IMR-90 (cell line): ENCODE measurements around the gene ADCY9. TPM values are rescaled to one million over a fixed set of nuclear protein-coding genes. Genes with fewer than 3 reads are reported as not detected.

Experiments
- ATAC-seq: fragments of 200-7000 bp; cut with Tn5 transposase; 2 replicates; pipeline ENCODE4 v1.9.1; 2020; ENCODE audit warnings: low read depth, mild to moderate bottlenecking, moderate library complexity
- BruUV-seq: library from RNA; stranded (reverse); fragments of 400-500 nt; replicated peaks from 2 replicates; lab custom pipeline; 2021; lab: Mats Ljungman, UMichigan
- CTCF ChIA-PET: fragments of 300-600 bp; formaldehyde crosslinking; extraction: SDS; loops from one replicate; lab custom pipeline; 2021; ENCODE audit warnings: antibody characterized with exemption; lab: Yijun Ruan, JAX
- POLR2A ChIA-PET: fragments of 300-600 bp; sonication (Branson Sonifier 250); formaldehyde crosslinking; loops from one replicate; lab custom pipeline; 2022; ENCODE audit warnings: antibody characterized with exemption; ENCODE audit not compliant: unreplicated experiment; lab: Charles Lee
- DNase-seq: peaks from one replicate; pipeline ENCODE4 v3.0.0; 2013
- H2AFZ ChIP-seq: replicated peaks from 2 replicates; pipeline ENCODE3; 2013; ENCODE audit warnings: low read length, mild to moderate bottlenecking; ENCODE audit not compliant: poor library complexity
- H2AK5ac ChIP-seq: 2 replicates; pipeline ENCODE4 v1.6.1; 2013; ENCODE audit warnings: low read depth, low read length, inconsistent platforms
- H2AK9ac ChIP-seq: replicated peaks from 2 replicates; pipeline ENCODE3; 2013; ENCODE audit warnings: mild to moderate bottlenecking, low read depth, low read length, moderate library complexity; ENCODE audit not compliant: poor library complexity
- H2BK120ac ChIP-seq: 2 replicates; pipeline ENCODE4 v1.6.1; 2013; ENCODE audit warnings: low read depth, low read length, inconsistent platforms
- H2BK15ac ChIP-seq: 3 replicates; pipeline ENCODE4 v1.6.1; 2013; ENCODE audit warnings: low read depth, low read length, inconsistent platforms
- H2BK20ac ChIP-seq: 2 replicates; pipeline ENCODE4 v1.6.1; 2013; ENCODE audit warnings: low read depth, mild to moderate bottlenecking, inconsistent platforms, low read length, moderate library complexity
- H2BK5ac ChIP-seq: 2 replicates; pipeline ENCODE4 v1.6.1; 2013; ENCODE audit warnings: mild to moderate bottlenecking, low read depth, low read length, inconsistent platforms; ENCODE audit not compliant: poor library complexity, severe bottlenecking
- H3K14ac ChIP-seq: replicated peaks from 2 replicates; pipeline ENCODE4 v1.6.1; 2013; ENCODE audit warnings: low read depth, low read length, inconsistent platforms
- H3K18ac ChIP-seq: 2 replicates; pipeline ENCODE4 v1.6.1; 2013; ENCODE audit warnings: low read depth, low read length, control low read depth
- H3K23ac ChIP-seq: 2 replicates; pipeline ENCODE4 v1.6.1; 2013; ENCODE audit warnings: low read depth, low read length, inconsistent platforms
- H3K27ac ChIP-seq: 2 replicates; pipeline ENCODE4 v1.5.1; 2013; ENCODE audit warnings: mild to moderate bottlenecking, control low read depth, low read length; ENCODE audit not compliant: insufficient read depth
- H3K27me3 ChIP-seq: 2 replicates; pipeline ENCODE4 v1.6.1; 2013; ENCODE audit warnings: low read length; ENCODE audit not compliant: control insufficient read depth, insufficient read depth
- H3K36me3 ChIP-seq: 2 replicates; pipeline ENCODE4 v1.6.1; 2013; ENCODE audit warnings: low read length, mixed read lengths; ENCODE audit not compliant: control insufficient read depth, insufficient read depth
- H3K4ac ChIP-seq: 2 replicates; pipeline ENCODE4 v1.6.1; 2013; ENCODE audit warnings: low read depth, low read length, inconsistent platforms
- H3K4me1 ChIP-seq: 2 replicates; pipeline ENCODE4 v1.6.1; 2013; ENCODE audit warnings: low read length, mixed read lengths; ENCODE audit not compliant: control insufficient read depth, insufficient read depth
- H3K4me2 ChIP-seq: 2 replicates; pipeline ENCODE4 v1.6.1; 2013; ENCODE audit warnings: low read depth, mild to moderate bottlenecking, control low read depth, low read length, moderate library complexity
- H3K4me3 ChIP-seq: 2 replicates; pipeline ENCODE4 v1.5.1; 2013; ENCODE audit warnings: low read depth, mild to moderate bottlenecking, control low read depth, low read length, moderate library complexity; ENCODE audit not compliant: insufficient read depth
- H3K56ac ChIP-seq: 2 replicates; pipeline ENCODE4 v1.6.1; 2013; ENCODE audit warnings: low read length, inconsistent platforms; ENCODE audit not compliant: insufficient read depth; ENCODE audit errors: extremely low read depth
- H3K79me1 ChIP-seq, 2 experiments: 2 replicates each; pipeline ENCODE4 v1.6.1; 2013; ENCODE audit warnings: low read length in 2 of 2, inconsistent platforms in 1 of 2, low read depth in 1 of 2
- H3K9ac ChIP-seq: 2 replicates; pipeline ENCODE4 v1.6.1; 2013; ENCODE audit warnings: low read depth, low read length, control low read depth
- H3K9me1 ChIP-seq: 2 replicates; pipeline ENCODE4 v1.6.1; 2013; ENCODE audit warnings: low read length, inconsistent platforms; ENCODE audit not compliant: insufficient read depth
- H3K9me3 ChIP-seq: 2 replicates; pipeline ENCODE4 v1.6.1; 2013; ENCODE audit warnings: low read length; ENCODE audit not compliant: control insufficient read depth, insufficient read depth
- H4K20me1 ChIP-seq: 2 replicates; pipeline ENCODE4 v1.6.1; 2013; ENCODE audit warnings: low read length, inconsistent platforms; ENCODE audit not compliant: insufficient read depth
- H4K5ac ChIP-seq: 2 replicates; pipeline ENCODE4 v1.6.1; 2013; ENCODE audit warnings: mild to moderate bottlenecking, low read depth, low read length, control low read depth
- H4K8ac ChIP-seq, 2 experiments: 2 replicates each; pipeline ENCODE4 v1.6.1; 2013; ENCODE audit warnings: low read depth in 2 of 2, low read length in 2 of 2, control low read depth in 1 of 2, inconsistent platforms in 1 of 2
- H4K91ac ChIP-seq: 2 replicates; pipeline ENCODE4 v1.6.1; 2013; ENCODE audit warnings: low read depth, low read length, inconsistent platforms; ENCODE audit not compliant: insufficient read depth
- BHLHE40 ChIP-seq: fragments of 150-350 bp; IDR thresholded peaks from 2 replicates; pipeline ENCODE4 v1.6.1; 2016; ENCODE audit warnings: mild to moderate bottlenecking, low read depth, low read length
- CEBPB ChIP-seq: IDR thresholded peaks from 2 replicates; pipeline ENCODE4 v1.6.1; 2012; ENCODE audit warnings: low read depth, low read length, improper control_type of control experiment
- CHD1 ChIP-seq: IDR thresholded peaks from 2 replicates; pipeline ENCODE4 v1.6.1; 2012; ENCODE audit warnings: low read depth, low read length, improper control_type of control experiment
- CTCF ChIP-seq: conservative IDR thresholded peaks from 2 replicates; pipeline ENCODE4 v1.5.1; 2012; ENCODE audit warnings: mild to moderate bottlenecking, low read depth, low read length, improper control_type of control experiment
- ELK1 ChIP-seq: fragments of 150-350 bp; IDR thresholded peaks from 2 replicates; pipeline ENCODE4 v1.6.1; 2016; ENCODE audit warnings: low read depth, mild to moderate bottlenecking, low read length, moderate library complexity, borderline replicate concordance
- FOS ChIP-seq: fragments of 150-350 bp; IDR thresholded peaks from 2 replicates; pipeline ENCODE4 v1.6.1; 2016; ENCODE audit warnings: low read depth, low read length
- MAFK ChIP-seq: IDR thresholded peaks from 2 replicates; pipeline ENCODE4 v1.6.1; 2012; ENCODE audit warnings: low read depth, low read length, improper control_type of control experiment
- MAZ ChIP-seq: IDR thresholded peaks from 2 replicates; pipeline ENCODE4 v1.6.1; 2012; ENCODE audit warnings: low read depth, mild to moderate bottlenecking, low read length, improper control_type of control experiment, moderate library complexity, borderline replicate concordance
- MXI1 ChIP-seq: IDR thresholded peaks from 2 replicates; pipeline ENCODE4 v1.6.1; 2012; ENCODE audit warnings: low read depth, mild to moderate bottlenecking, low read length, moderate library complexity, borderline replicate concordance
- NFE2L2 ChIP-seq: fragments of 150-350 bp; IDR thresholded peaks from 2 replicates; pipeline ENCODE4 v1.6.1; 2016; ENCODE audit warnings: low read depth, mild to moderate bottlenecking, low read length
- POLR2A ChIP-seq: IDR thresholded peaks from 2 replicates; pipeline ENCODE4 v1.6.1; 2012; ENCODE audit warnings: mild to moderate bottlenecking, low read depth, low read length
- RAD21 ChIP-seq: IDR thresholded peaks from 2 replicates; pipeline ENCODE4 v1.6.1; 2012; ENCODE audit warnings: low read length, improper control_type of control experiment
- RCOR1 ChIP-seq: IDR thresholded peaks from 2 replicates; pipeline ENCODE4 v1.6.1; 2012; ENCODE audit warnings: mild to moderate bottlenecking, low read length, improper control_type of control experiment; ENCODE audit not compliant: insufficient replicate concordance
- RFX5 ChIP-seq: IDR thresholded peaks from 2 replicates; pipeline ENCODE4 v1.8.0; 2012; ENCODE audit warnings: low read depth, mild to moderate bottlenecking, low read length, moderate library complexity
- SMC3 ChIP-seq: fragments of 150-350 bp; IDR thresholded peaks from 2 replicates; pipeline ENCODE4 v1.6.1; 2016; ENCODE audit warnings: low read depth, mild to moderate bottlenecking, antibody characterized with exemption, low read length, moderate library complexity
- USF2 ChIP-seq: fragments of 150-350 bp; IDR thresholded peaks from 2 replicates; pipeline ENCODE4 v1.6.1; 2017; ENCODE audit warnings: mild to moderate bottlenecking, antibody characterized with exemption, low read length, low read depth
- WGBS, 2 experiments: methylation state at CpG; one replicate each; pipeline versions ENCODE4 v1.1.5 to v1.1.7; 2013; ENCODE audit warnings: missing lambda C conversion rate in 2 of 2; ENCODE audit not compliant: insufficient read length in 1 of 2; ENCODE audit errors: extremely low coverage in 2 of 2; 5-methylcytosine and 5-hydroxymethylcytosine counted together
- dilution Hi-C: fragments of 300-500 bp; cut with HindIII; formaldehyde crosslinking; loops from one replicate; pipeline ENCODE4 v1.14.3; 2018; ENCODE audit warnings: low sequenced_read_pairs; ENCODE audit not compliant: unreplicated experiment
- in situ Hi-C: fragments of 300-500 bp; cut with MboI; formaldehyde crosslinking; loops from 3 replicates; pipeline ENCODE4 v1.14.3; 2019; ENCODE audit warnings: low sequenced_read_pairs, inconsistent platforms, mixed read lengths
- intact Hi-C: fragments of 100-400 bp; cut with micrococcal nuclease; formaldehyde crosslinking; loops from 2 replicates; pipeline ENCODE4 v1.10.0; 2022
- polyA plus RNA-seq, 3 experiments: library from polyadenylated mRNA; depleted of rRNA; stranded (reverse); fragments of >200 nt; gene quantifications; 2 replicates each; pipeline ENCODE4 v1.2.3, GENCODE V29; 2012; ENCODE audit warnings: low replicate concordance in 1 of 3
- total RNA-seq: library from RNA; depleted of rRNA; stranded (reverse); fragments of >200 nt; gene quantifications from 2 replicates; pipeline ENCODE4 v1.2.3, GENCODE V29; 2012

Gene ADCY9
- total and polyA plus RNA-seq, 2 of the 4 experiments (the other 2 are of a cell fraction): 5.4 to 12.5 TPM

GRCh38 chr16:4103745-4104144 lies 12.5 kb downstream of the ADCY9 start:
- H3K79me1 ChIP-seq: peaks cover 26 to 82% of the 10 kb centered on the region in 2 experiments
- no peak overlapping the region for H3K14ac ChIP-seq
- H3K9me3 ChIP-seq: no peaks in the 10 kb centered on the region
- ChIA-PET POLR2A (no interaction called here), CTCF (no interaction called here)
- H3K4me3 ChIP-seq: no peak overlapping the region
- H3K27me3 ChIP-seq: no peaks in the 10 kb centered on the region
- H3K4me2 ChIP-seq: no peak overlapping the region
- peaks cover 12% of the 10 kb centered on the region for H3K9me1 ChIP-seq
- TF ChIP-seq NFE2L2 (no peak), BHLHE40 (no peak), CHD1 (no peak), MXI1 (no peak), RCOR1 (no peak), RAD21 (no peak), MAFK (no peak), SMC3 (no peak), MAZ (no peak), USF2 (no peak), CEBPB (no peak), CTCF (no peak), FOS (no peak), ELK1 (no peak), POLR2A (no peak), RFX5 (no peak)
- no peak overlapping the region for H2BK120ac ChIP-seq
- H2AFZ ChIP-seq: no peak overlapping the region
- 0 out of 2 replicates have a peak overlapping the region, but pooled peaks have one; percentile 23 for H3K4ac ChIP-seq
- in situ Hi-C loops (no loop called here), dilution Hi-C loops (no loop called here), intact Hi-C loops (no loop called here)
- H3K36me3 ChIP-seq: peaks cover 10% of the 10 kb centered on the region
- H4K91ac ChIP-seq: no peak overlapping the region
- no peak overlapping the region for H3K18ac ChIP-seq
- DNase-seq (no peak), ATAC-seq (no peak)
- no peak overlapping the region for H4K8ac ChIP-seq
- no peak overlapping the region for H2AK9ac ChIP-seq
- H4K5ac ChIP-seq: no peak overlapping the region
- WGBS, 2 experiments: 50% methylated on average over 10 of the region's 15 CpGs; no CpG with 5 or more reads in 1 of the 2 experiments
- H3K27ac ChIP-seq: no peak overlapping the region
- BruUV-seq: no TSS peak
- no peak overlapping the region for H2BK15ac ChIP-seq
- H2AK5ac ChIP-seq: no peak overlapping the region
- H3K4me1 ChIP-seq: peaks cover 1% of the 10 kb centered on the region
- no peak overlapping the region for H3K9ac ChIP-seq
- H2BK5ac ChIP-seq: no peak overlapping the region
- H3K23ac ChIP-seq: no peak overlapping the region
- H2BK20ac ChIP-seq: no peak overlapping the region; the same call in 1 of the 2 replicates
- peaks cover 40% of the 10 kb centered on the region; the same call in 1 of the 2 replicates for H4K20me1 ChIP-seq
- H3K56ac ChIP-seq: no peak overlapping the region
